Endothelial cell of umbilical vein (primary cell): Measurements from ENCODE around the gene CMTM6. TPM values are rescaled to one million over a fixed set of nuclear protein-coding genes. Genes with fewer than 3 reads are reported as not detected.

Experiments
- BruUV-seq: library from RNA; stranded (reverse); fragments of 400-500 nt; replicated peaks from 2 replicates; lab custom pipeline; 2021; lab: Mats Ljungman, UMichigan
- CTCF ChIA-PET: fragments of 300-600, 350-600 bp; sonication (Branson Sonifier 250); formaldehyde crosslinking; loops from one replicate; lab custom pipeline; 2021; ENCODE audit warnings: antibody characterized with exemption, inconsistent platforms; lab: Charles Lee
- POLR2A ChIA-PET: fragments of 300-600, 350-600 bp; sonication (Branson Sonifier 250); formaldehyde crosslinking; loops from one replicate; lab custom pipeline; 2021; ENCODE audit warnings: antibody characterized with exemption, inconsistent platforms; lab: Charles Lee
- DNase-seq: peaks from one replicate; pipeline ENCODE4 v3.0.0-alpha.2; 2011; ENCODE audit warnings: low read depth, low spot score
- FAIRE-seq: peaks from 2 replicates; lab custom pipeline; 2011; peaks lifted over from hg19 to GRCh38; lab: Jason Lieb, UNC
- H2AFZ ChIP-seq: 2 replicates; pipeline ENCODE4 v1.6.0; 2012; ENCODE audit warnings: low read depth, low read length, control low read depth, inconsistent platforms
- H3K27ac ChIP-seq: 2 replicates; pipeline ENCODE4 v1.5.1; 2011; ENCODE audit warnings: low read depth, mild to moderate bottlenecking, control low read depth, low read length, moderate library complexity; ENCODE audit not compliant: insufficient read depth
- H3K27me3 ChIP-seq, 2 experiments: 2 replicates each; pipeline versions ENCODE4 v1.6.0 to v1.6.1; 2011; ENCODE audit warnings: low read length in 2 of 2, mixed read lengths in 1 of 2; ENCODE audit not compliant: control insufficient read depth in 2 of 2, insufficient read depth in 2 of 2
- H3K36me3 ChIP-seq, 2 experiments: 2 replicates in 1 of 2; 3 replicates in 1 of 2; pipeline ENCODE4 v1.5.1; 2011; ENCODE audit warnings: low read length in 2 of 2, mild to moderate bottlenecking in 1 of 2, moderate library complexity in 1 of 2; ENCODE audit not compliant: control insufficient read depth in 2 of 2, insufficient read depth in 2 of 2; ENCODE audit errors: extremely low read depth in 1 of 2
- H3K4me1 ChIP-seq: 3 replicates; pipeline ENCODE4 v1.5.1; 2011; ENCODE audit warnings: mild to moderate bottlenecking, low read length; ENCODE audit not compliant: control insufficient read depth, insufficient read depth; ENCODE audit errors: extremely low read depth
- H3K4me2 ChIP-seq: 2 replicates; pipeline ENCODE4 v1.6.1; 2011; ENCODE audit warnings: low read length, control low read depth, mixed read lengths; ENCODE audit not compliant: insufficient read depth
- H3K4me3 ChIP-seq, 3 experiments: fragments of 200-600 bp in 1 of 3; sonication (generic), shearing (Covaris generic) in 1 of 3; replicated peaks in 1 of 3; 2 replicates each; pipeline ENCODE4 v1.5.1; 2011 to 2016; ENCODE audit warnings: control low read depth in 3 of 3, low read length in 3 of 3, mild to moderate bottlenecking in 2 of 3, inconsistent platforms in 1 of 3, low read depth in 1 of 3, moderate library complexity in 1 of 3; ENCODE audit not compliant: insufficient read depth in 1 of 3
- H3K79me2 ChIP-seq: 2 replicates; pipeline ENCODE4 v1.6.0; 2012; ENCODE audit warnings: low read length, inconsistent platforms; ENCODE audit not compliant: control insufficient read depth, insufficient read depth
- H3K9ac ChIP-seq: replicated peaks from 2 replicates; pipeline ENCODE3; 2011; ENCODE audit warnings: low read length, control low read depth; ENCODE audit not compliant: insufficient read depth; ENCODE audit errors: extremely low read depth
- H3K9me1 ChIP-seq: replicated peaks from 3 replicates; pipeline ENCODE4 v1.6.0; 2011; ENCODE audit warnings: mild to moderate bottlenecking, low read length; ENCODE audit not compliant: control insufficient read depth, insufficient read depth; ENCODE audit errors: extremely low read depth
- H3K9me3 ChIP-seq: replicated peaks from 2 replicates; pipeline ENCODE4 v1.5.1; 2012; ENCODE audit warnings: low read length, inconsistent platforms; ENCODE audit not compliant: control insufficient read depth, insufficient read depth
- H4K20me1 ChIP-seq: replicated peaks from 2 replicates; pipeline ENCODE3; 2011; ENCODE audit warnings: mild to moderate bottlenecking, low read length; ENCODE audit not compliant: control insufficient read depth, insufficient read depth; ENCODE audit errors: extremely low read depth
- CTCF ChIP-seq, 2 donors: IDR thresholded peaks; 1 replicate in 1 of 2; 2 replicates in 1 of 2; pipeline ENCODE4 v1.5.1; 2011; ENCODE audit warnings: low read length in 2 of 2, mild to moderate bottlenecking in 2 of 2, moderate library complexity in 2 of 2, control low read depth in 1 of 2, inconsistent platforms in 1 of 2, low read depth in 1 of 2; ENCODE audit not compliant: insufficient read depth in 1 of 2; ENCODE audit errors: extremely low read depth in 1 of 2
- EZH2 ChIP-seq: IDR thresholded peaks from 2 replicates; pipeline ENCODE4 v1.6.1; 2012; ENCODE audit warnings: borderline replicate concordance, low read depth, mild to moderate bottlenecking, moderate library complexity, low read length, inconsistent platforms; ENCODE audit not compliant: severe bottlenecking
- FOS ChIP-seq: IDR thresholded peaks from 2 replicates; pipeline ENCODE4 v1.6.1; 2011; ENCODE audit warnings: mild to moderate bottlenecking, low read length, moderate library complexity, borderline replicate concordance; ENCODE audit not compliant: insufficient read depth
- GATA2 ChIP-seq: IDR thresholded peaks from 2 replicates; pipeline ENCODE4 v1.7.0; 2011; ENCODE audit warnings: low read depth, mild to moderate bottlenecking, moderate library complexity, mixed read lengths, low read length; ENCODE audit not compliant: insufficient read length, insufficient read depth
- JUN ChIP-seq: IDR thresholded peaks from 2 replicates; pipeline ENCODE4 v1.6.1; 2011; ENCODE audit warnings: borderline replicate concordance, low read depth; ENCODE audit not compliant: insufficient read length, insufficient read depth
- MAX ChIP-seq: IDR thresholded peaks from 2 replicates; pipeline ENCODE4 v1.6.1; 2011; ENCODE audit not compliant: insufficient read depth, insufficient read length
- MYC ChIP-seq: IDR thresholded peaks from one replicate; pipeline ENCODE4 v1.6.1; 2011; ENCODE audit warnings: mild to moderate bottlenecking, low read depth, low read length
- POLR2A ChIP-seq: IDR thresholded peaks from 2 replicates; pipeline ENCODE4 v1.6.1; 2012; ENCODE audit warnings: low read depth, mild to moderate bottlenecking, control low read depth, low read length
- POLR2AphosphoS5 ChIP-seq: IDR thresholded peaks from 2 replicates; pipeline ENCODE4 v1.6.1; 2012; ENCODE audit warnings: low read depth, mild to moderate bottlenecking, control low read depth, low read length, moderate library complexity; ENCODE audit not compliant: insufficient read depth
- dilution Hi-C: fragments of 300-500 bp; cut with MboI; formaldehyde crosslinking; loops from one replicate; pipeline ENCODE4 v1.15.0; 2019; ENCODE audit warnings: low sequenced_read_pairs; ENCODE audit not compliant: extremely low pct_ligation_motif_present
- intact Hi-C: fragments of 100-400 bp; cut with micrococcal nuclease; formaldehyde crosslinking; loops from one replicate; pipeline ENCODE4 v1.10.0; 2022
- polyA plus RNA-seq, 4 experiments: library from polyadenylated mRNA; depleted of rRNA in 3 of 4; stranded (reverse) in 3 of 4; unstranded in 1 of 4; fragments of >200 nt; gene quantifications; 2 replicates each; pipeline versions ENCODE4 v1.2.1 to v1.2.3, GENCODE V29; 2011 to 2012; ENCODE audit warnings: missing spikeins in 1 of 4
- total RNA-seq: library from RNA; stranded (reverse); gene quantifications from 2 replicates; pipeline ENCODE4 v1.2.3, GENCODE V29; 2021

Gene CMTM6
- total and polyA plus RNA-seq, 2 donors (not counting 3 experiments of a cell fraction or from before 2014, with no cell fraction given): 38.0 to 56.3 TPM

DNA sequence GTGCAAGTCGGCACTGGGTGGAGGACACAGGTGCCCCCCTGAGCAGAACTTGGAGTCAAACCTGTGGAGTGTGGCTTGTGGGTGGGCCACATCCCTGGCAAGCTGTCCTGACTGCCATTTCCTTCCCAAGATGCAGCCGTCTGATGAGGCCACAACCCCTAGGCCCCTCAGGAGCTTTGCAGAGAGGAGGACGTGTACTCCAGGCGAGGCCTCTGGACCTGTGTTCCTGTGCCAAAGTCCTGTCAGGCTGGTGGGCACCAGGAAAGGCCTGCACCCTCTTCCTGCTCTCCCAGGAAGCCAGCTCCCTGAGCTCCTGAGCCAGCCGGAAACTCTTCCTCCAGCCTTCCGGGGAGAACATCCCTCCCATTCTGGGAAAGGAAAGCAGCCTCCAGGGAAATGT is 48.5 kb downstream of the CMTM6 start:
- intact Hi-C loops: no loop called here

More for the DNA sequence above, 48.5 kb downstream of the CMTM6 start:
- ChIA-PET POLR2A (no interaction called here), CTCF (interaction anchor here (1.3 to 4.8 kb wide), 2 partner anchors 14 to 15 kb away, joined by 3 to 33 read pairs; no protein-coding TSS in a partner anchor)
- H3K9me1 ChIP-seq: no peaks in the 10 kb centered on the region
- H3K4me2 ChIP-seq: no peak overlapping the region
- TF ChIP-seq JUN: no peak
- no peak for TF ChIP-seq EZH2
- TF ChIP-seq FOS: no peak
- no peak for TF ChIP-seq POLR2AphosphoS5
- TF ChIP-seq MYC: no peak
- TF ChIP-seq CTCF (IDR thresholded peaks at IDR 0.05; ENCODE audit: extremely low read depth in 1 of 2, insufficient read depth in 1 of 2, low read depth in 1 of 2, low read length in 2 of 2): no peak
- TF ChIP-seq POLR2A: no peak
- no peak for TF ChIP-seq GATA2
- no peak for TF ChIP-seq MAX
- H3K27ac ChIP-seq: no peak overlapping the region
- DNase-seq (no peak), FAIRE-seq (no peak)
- H3K79me2 ChIP-seq: no peaks in the 10 kb centered on the region
- peaks cover 3 to 22% of the 10 kb centered on the region in 2 experiments for H3K36me3 ChIP-seq
- no peaks in the 10 kb centered on the region for H3K9me3 ChIP-seq
- BruUV-seq: no TSS peak
- no peaks in the 10 kb centered on the region for H4K20me1 ChIP-seq
- peaks cover 10% of the 10 kb centered on the region for H3K4me1 ChIP-seq
- no peak overlapping the region for H3K9ac ChIP-seq
- no peak overlapping the region for H3K4me3 ChIP-seq
- H2AFZ ChIP-seq: no peak overlapping the region
- dilution Hi-C loops: no loop called here
- H3K27me3 ChIP-seq: no peaks in the 10 kb centered on the region
